Kidney capillary endothelial cell (primary cell): ENCODE data around the gene KHDRBS2.

Experiments
- DNase-seq: peaks from one replicate; pipeline ENCODE4 v3.0.0-alpha.2; 2018; ENCODE audit warnings: low spot score

KHDRBS2 gene

GRCh38 chr6:62174548-62174947 is 111.5 kb downstream of the KHDRBS2 start:
- DNase-seq, result no peak

- no peak for DNase-seq
Observed at GRCh38 chr6:62167736-62168135, 118.3 kb downstream of the KHDRBS2 start.

GRCh38 chr6:62162858-62163257 is 123.2 kb downstream of the KHDRBS2 start:
- no peak for DNase-seq

GRCh38 chr6:62152796-62153195 is 133.2 kb downstream of the KHDRBS2 start:
- no peak for DNase-seq

GRCh38 chr6:62150048-62150663 is 135.9 kb downstream of the KHDRBS2 start:
- DNase-seq, result peak; percentile 8

GRCh38 chr6:62146954-62147853 is 138.8 kb downstream of the KHDRBS2 start:
- no peak for DNase-seq

- DNase-seq, result no peak
Observed at GRCh38 chr6:62129127-62129526, 156.9 kb downstream of the KHDRBS2 start.

GRCh38 chr6:62119401-62119800 is 166.6 kb downstream of the KHDRBS2 start:
- no peak for DNase-seq

GRCh38 chr6:62103186-62103859 is 182.7 kb downstream of the KHDRBS2 start:
- DNase-seq, result no peak

GRCh38 chr6:62102387-62102786 is 183.6 kb downstream of the KHDRBS2 start:
- DNase-seq, result no peak

GRCh38 chr6:62090442-62091229 is 195.4 kb downstream of the KHDRBS2 start:
- DNase-seq, result no peak

- no peak for DNase-seq
Observed at GRCh38 chr6:62089781-62090180, 196.2 kb downstream of the KHDRBS2 start.

- no peak for DNase-seq
Observed at GRCh38 chr6:62086047-62086446, 200.0 kb downstream of the KHDRBS2 start.

GRCh38 chr6:62075869-62076268 is 210.2 kb downstream of the KHDRBS2 start:
- DNase-seq, result no peak

- DNase-seq, result no peak
Observed at GRCh38 chr6:62059901-62060300, 226.1 kb downstream of the KHDRBS2 start.

- no peak for DNase-seq
Observed at GRCh38 chr6:62057300-62057699, 228.7 kb downstream of the KHDRBS2 start.

- no peak for DNase-seq
Observed at GRCh38 chr6:62045502-62045901, 240.5 kb downstream of the KHDRBS2 start.

- DNase-seq, result no peak
Observed at GRCh38 chr6:62043084-62043483, 242.9 kb downstream of the KHDRBS2 start.

- DNase-seq, result no peak
Observed at GRCh38 chr6:62042429-62042828, 243.6 kb downstream of the KHDRBS2 start.

GRCh38 chr6:62039605-62040004 is 246.4 kb downstream of the KHDRBS2 start:
- no peak for DNase-seq

GRCh38 chr6:62037445-62037844 is 248.6 kb downstream of the KHDRBS2 start:
- no peak for DNase-seq

GRCh38 chr6:62035952-62036351 is 250.1 kb downstream of the KHDRBS2 start:
- DNase-seq, result no peak
